Activated CD4-positive, alpha-beta memory T cell treated with anti-CD3 and anti-CD28 coated beads, Interleukin-2, amount 10 ng/mL, durations not matched to agents 7 days and 5 days (primary cell): Measurements from ENCODE around the gene COL16A1. TPM values are rescaled to one million over a fixed set of nuclear protein-coding genes. Genes with fewer than 3 reads are reported as not detected.

ENCODE experiments used
- CTCF ChIA-PET: fragments of 350-600 bp; sonication (Branson Sonifier 250); formaldehyde crosslinking; loops from one replicate; lab custom pipeline; 2021; ENCODE audit warnings: antibody characterized with exemption, inconsistent platforms; lab: Charles Lee
- POLR2A ChIA-PET: fragments of 350-600 bp; sonication (Branson Sonifier 250); formaldehyde crosslinking; loops from one replicate; lab custom pipeline; 2021; ENCODE audit warnings: antibody characterized with exemption; lab: Charles Lee
- DNase-seq: peaks from one replicate; pipeline ENCODE4 v3.0.0-alpha.2; 2020
- H3K27ac Mint-ChIP-seq: one replicate; pipeline ENCODE4 v1.8.0; 2021; ENCODE audit warnings: mild to moderate bottlenecking, mixed read lengths
- H3K27me3 Mint-ChIP-seq: one replicate; pipeline ENCODE4 v1.8.0; 2021; ENCODE audit warnings: mixed read lengths
- H3K36me3 Mint-ChIP-seq: one replicate; pipeline ENCODE4 v1.8.0; 2021; ENCODE audit warnings: low read depth, mixed read lengths
- H3K4me1 Mint-ChIP-seq: one replicate; pipeline ENCODE4 v1.8.0; 2021; ENCODE audit warnings: mixed read lengths
- H3K4me3 Mint-ChIP-seq: one replicate; pipeline ENCODE4 v1.8.0; 2021; ENCODE audit warnings: mild to moderate bottlenecking, mixed read lengths
- H3K9me3 Mint-ChIP-seq: one replicate; pipeline ENCODE4 v1.8.0; 2021; ENCODE audit warnings: mixed read lengths
- total RNA-seq, 2 experiments: library from RNA; stranded (reverse); gene quantifications; one replicate each; pipeline ENCODE4 v1.2.3, GENCODE V29; 2021

Gene COL16A1
- total RNA-seq, 2 experiments from 2014 or later, result not detected

GRCh38 chr1:31730336-31731048 lies 26.7 kb upstream of the COL16A1 start:
- Mint-ChIP-seq H3K9me3 (no peaks in the 10 kb centered on the region), H3K27ac (no peak overlapping the region), H3K27me3 (no peaks in the 10 kb centered on the region), H3K36me3 (no peaks in the 10 kb centered on the region), H3K4me3 (no peak overlapping the region), H3K4me1 (no peaks in the 10 kb centered on the region)
- no peak for DNase-seq
- ChIA-PET POLR2A (no interaction called here), CTCF (no interaction called here)

DNA sequence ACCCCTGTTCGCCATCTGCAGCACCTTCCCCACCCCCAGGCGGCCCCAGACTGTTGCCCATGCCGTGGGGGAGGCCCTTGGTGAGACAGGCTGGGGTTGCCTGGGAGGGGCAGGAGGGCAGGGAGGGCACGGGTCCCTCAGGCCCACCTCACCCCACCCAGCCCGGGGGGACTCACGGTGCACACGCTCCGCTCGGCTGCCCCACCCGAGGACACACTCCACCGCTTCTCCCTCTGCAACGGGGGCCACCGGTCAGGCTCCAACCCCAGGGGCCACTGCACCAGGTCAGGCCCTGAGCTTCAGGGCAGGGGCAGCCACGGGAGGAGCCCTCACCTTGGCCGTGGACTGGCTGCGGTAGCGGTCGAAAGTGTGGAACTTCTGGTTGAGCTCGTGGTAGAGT lies 24.0 kb upstream of the COL16A1 start:
- ChIA-PET CTCF (no interaction called here), POLR2A (no interaction called here)
- Mint-ChIP-seq H3K4me1 (no peaks in the 10 kb centered on the region), H3K9me3 (no peaks in the 10 kb centered on the region), H3K36me3 (no peaks in the 10 kb centered on the region), H3K4me3 (no peak overlapping the region), H3K27ac (no peak overlapping the region), H3K27me3 (no peaks in the 10 kb centered on the region)
- no peak for DNase-seq

DNA sequence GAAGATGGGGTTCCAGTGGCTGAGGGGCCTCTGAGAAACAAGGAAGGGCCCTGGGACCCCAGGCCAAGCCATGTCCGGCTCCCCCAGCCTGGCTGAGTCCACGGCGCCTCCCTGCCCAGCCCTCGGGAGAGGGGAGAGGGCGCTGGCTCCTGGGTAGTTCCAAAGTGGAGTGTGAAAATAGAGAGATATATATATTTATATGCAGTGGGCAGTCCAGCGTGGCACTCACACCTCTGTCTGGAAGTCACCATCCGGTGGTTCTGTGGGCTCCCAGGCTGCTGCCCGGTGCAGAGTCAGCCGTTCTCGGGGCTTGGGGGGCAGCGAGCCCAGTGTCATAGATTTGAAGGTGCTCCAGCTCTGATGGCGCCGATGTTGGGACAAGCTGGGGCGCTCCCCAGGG lies 23.4 kb upstream of the COL16A1 start:
- ChIA-PET CTCF (no interaction called here), POLR2A (no interaction called here)
- Mint-ChIP-seq H3K27me3 (peaks cover 4% of the 10 kb centered on the region), H3K36me3 (no peaks in the 10 kb centered on the region), H3K4me3 (no peak overlapping the region), H3K27ac (no peak overlapping the region), H3K4me1 (no peaks in the 10 kb centered on the region), H3K9me3 (no peaks in the 10 kb centered on the region)
- no peak for DNase-seq

DNA sequence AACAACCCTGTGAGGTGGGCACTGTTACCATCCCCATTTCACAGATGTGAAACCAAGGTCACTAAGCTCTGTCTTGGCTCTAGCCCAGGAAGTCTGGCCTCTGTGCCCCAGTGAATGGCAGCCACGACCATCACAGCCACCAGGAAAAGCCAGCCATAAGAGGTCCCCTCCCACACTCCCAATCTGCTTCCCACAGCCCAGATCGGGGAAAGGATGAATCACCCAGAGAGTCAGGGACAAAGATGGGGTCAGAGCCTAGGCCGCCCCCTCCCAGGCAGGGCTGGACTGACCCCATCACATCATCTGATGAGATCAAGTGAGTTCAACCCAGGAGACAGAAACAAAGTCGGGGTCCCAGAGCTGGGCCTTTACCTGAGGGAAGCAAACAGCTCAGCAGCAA lies 22.9 kb upstream of the COL16A1 start:
- Mint-ChIP-seq H3K27me3 (peaks cover 7% of the 10 kb centered on the region), H3K27ac (no peak overlapping the region), H3K4me1 (no peaks in the 10 kb centered on the region), H3K9me3 (no peaks in the 10 kb centered on the region), H3K36me3 (no peaks in the 10 kb centered on the region), H3K4me3 (no peak overlapping the region)
- POLR2A ChIA-PET, result no interaction called here
- CTCF ChIA-PET, result interaction anchor here (1.1 kb wide), 1 partner anchor 382 kb away, joined by 3 read pairs; no protein-coding TSS in a partner anchor
- DNase-seq, result no peak

GRCh38 chr1:31725777-31726535 lies 22.1 kb upstream of the COL16A1 start:
- H3K36me3 Mint-ChIP-seq, result no peaks in the 10 kb centered on the region
- ChIA-PET CTCF (interaction anchor here (1.1 kb wide), 1 partner anchor 383 kb away, joined by 3 read pairs; no protein-coding TSS in a partner anchor), POLR2A (no interaction called here)
- DNase-seq, result no peak
- H3K4me1 Mint-ChIP-seq, result no peaks in the 10 kb centered on the region
- no peaks in the 10 kb centered on the region for H3K9me3 Mint-ChIP-seq
- H3K27me3 Mint-ChIP-seq, result peaks cover 8% of the 10 kb centered on the region
- no peak overlapping the region for H3K27ac Mint-ChIP-seq
- H3K4me3 Mint-ChIP-seq, result no peak overlapping the region

GRCh38 chr1:31725134-31725533 lies 21.3 kb upstream of the COL16A1 start:
- CTCF ChIA-PET, result no interaction called here

GRCh38 chr1:31723828-31724359 lies 20.1 kb upstream of the COL16A1 start:
- H3K9me3 Mint-ChIP-seq, result no peaks in the 10 kb centered on the region
- no peaks in the 10 kb centered on the region for H3K4me1 Mint-ChIP-seq
- peaks cover 16% of the 10 kb centered on the region for H3K27me3 Mint-ChIP-seq
- no peak overlapping the region for H3K27ac Mint-ChIP-seq
- CTCF ChIA-PET, result no interaction called here
- POLR2A ChIA-PET, result no interaction called here
- no peaks in the 10 kb centered on the region for H3K36me3 Mint-ChIP-seq
- H3K4me3 Mint-ChIP-seq, result no peak overlapping the region
- DNase-seq, result peak; percentile 67

More at GRCh38 chr1:31725134-31725533, 21.3 kb upstream of the COL16A1 start:
- H3K4me3 Mint-ChIP-seq, result no peak overlapping the region
- DNase-seq, result no peak
- H3K27ac Mint-ChIP-seq, result no peak overlapping the region
- peaks cover 11% of the 10 kb centered on the region for H3K27me3 Mint-ChIP-seq
- POLR2A ChIA-PET, result no interaction called here
- H3K9me3 Mint-ChIP-seq, result no peaks in the 10 kb centered on the region
- no peaks in the 10 kb centered on the region for H3K4me1 Mint-ChIP-seq
- H3K36me3 Mint-ChIP-seq, result no peaks in the 10 kb centered on the region

- Mint-ChIP-seq H3K27ac (no peak overlapping the region), H3K27me3 (peaks cover 60% of the 10 kb centered on the region), H3K4me3 (no peak overlapping the region), H3K4me1 (peaks cover 13% of the 10 kb centered on the region), H3K9me3 (no peaks in the 10 kb centered on the region), H3K36me3 (no peaks in the 10 kb centered on the region)
- ChIA-PET POLR2A (no interaction called here), CTCF (no interaction called here)
- DNase-seq, result no peak
These were observed 14.6 kb upstream of the COL16A1 start for GRCh38 chr1:31718327-31718897.

DNA sequence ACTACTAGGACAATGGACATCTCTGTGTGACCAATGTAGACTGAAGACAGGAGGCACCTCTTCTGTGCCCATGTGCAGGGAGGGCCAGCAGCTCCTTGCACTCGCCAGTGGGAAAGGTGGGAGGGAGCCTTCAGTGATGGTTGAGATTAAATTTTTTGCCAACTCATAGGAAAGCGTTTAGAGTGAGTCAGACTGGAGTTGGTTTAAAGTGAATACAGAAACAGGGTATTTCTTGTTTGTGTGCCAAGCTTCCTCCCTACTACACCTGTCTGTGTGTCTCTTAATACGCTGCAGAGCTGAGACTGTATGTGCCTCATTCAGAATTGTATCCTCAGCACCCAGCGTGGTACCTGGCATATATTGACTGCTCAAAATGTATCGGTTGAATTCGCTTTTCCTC lies 13.5 kb upstream of the COL16A1 start:
- Mint-ChIP-seq H3K27ac (no peak overlapping the region), H3K4me3 (no peak overlapping the region), H3K27me3 (peaks cover 66% of the 10 kb centered on the region), H3K36me3 (no peaks in the 10 kb centered on the region), H3K9me3 (no peaks in the 10 kb centered on the region), H3K4me1 (peaks cover 13% of the 10 kb centered on the region)
- ChIA-PET CTCF (interaction anchor here (1.1 to 3.0 kb wide), 3 partner anchors 12 to 72 kb away, joined by 3 to 13 read pairs (median 6); no protein-coding TSS in a partner anchor), POLR2A (no interaction called here)
- no peak for DNase-seq

- ChIA-PET CTCF (interaction anchor here (1.0 to 3.0 kb wide), 3 partner anchors 11 to 73 kb away, joined by 4 to 13 read pairs (median 6); no protein-coding TSS in a partner anchor), POLR2A (no interaction called here)
- no peak for DNase-seq
- H3K27me3 Mint-ChIP-seq, result peaks cover 70% of the 10 kb centered on the region
- no peak overlapping the region for H3K27ac Mint-ChIP-seq
- peaks cover 13% of the 10 kb centered on the region for H3K4me1 Mint-ChIP-seq
- no peaks in the 10 kb centered on the region for H3K9me3 Mint-ChIP-seq
- H3K36me3 Mint-ChIP-seq, result no peaks in the 10 kb centered on the region
- H3K4me3 Mint-ChIP-seq, result no peak overlapping the region
These were observed 12.0 kb upstream of the COL16A1 start for GRCh38 chr1:31715873-31716220.

DNA sequence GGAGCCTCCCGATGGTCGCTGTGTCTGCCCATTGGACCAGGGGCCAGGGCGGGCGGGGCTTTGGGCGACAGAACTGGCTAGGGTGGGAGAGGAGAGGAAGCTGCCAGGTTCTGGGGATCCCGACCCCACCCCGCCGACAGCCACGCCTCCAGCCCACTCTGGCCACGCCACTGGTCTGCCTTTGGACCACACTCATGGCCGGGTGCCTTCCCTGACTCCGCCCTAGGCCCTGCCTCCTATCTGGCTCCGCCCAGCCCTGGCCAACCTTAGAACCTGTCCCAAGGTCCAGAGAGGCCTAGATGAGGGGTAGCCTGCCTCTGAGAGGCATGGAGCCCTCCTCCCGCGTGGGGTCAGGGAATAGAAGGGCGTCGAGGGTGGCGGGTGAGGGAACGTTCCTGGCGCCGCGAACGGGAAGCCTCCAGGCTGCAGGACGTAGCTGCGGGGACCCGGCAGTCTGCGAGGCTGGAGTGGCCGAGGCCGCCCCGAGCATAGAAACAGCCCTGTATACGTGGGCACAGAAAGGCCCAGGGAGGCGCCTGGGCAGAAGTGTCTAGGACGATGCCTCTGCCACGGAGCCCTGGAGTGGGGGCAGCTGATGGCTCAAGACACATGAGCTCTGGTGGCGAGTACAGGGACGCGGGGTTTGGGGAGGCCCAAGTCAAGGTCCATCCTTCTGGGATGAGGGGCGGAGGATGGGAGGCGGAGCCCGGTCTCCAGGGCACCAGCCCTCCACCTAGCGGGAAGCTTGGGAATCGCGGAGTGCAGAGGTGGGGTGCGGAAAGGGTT lies 11.5 kb upstream of the COL16A1 start:
- DNase-seq, result peak; percentile 25
- Mint-ChIP-seq H3K27me3 (peaks cover 69% of the 10 kb centered on the region), H3K9me3 (no peaks in the 10 kb centered on the region), H3K4me3 (peak overlapping the region; percentile 57), H3K36me3 (no peaks in the 10 kb centered on the region), H3K27ac (no peak overlapping the region), H3K4me1 (peaks cover 13% of the 10 kb centered on the region)
- ChIA-PET CTCF (interaction anchor here (1.0 to 3.0 kb wide), 3 partner anchors 10 to 74 kb away, joined by 4 to 13 read pairs (median 6); no protein-coding TSS in a partner anchor), POLR2A (no interaction called here)

GRCh38 chr1:31714442-31715086 lies 10.7 kb upstream of the COL16A1 start:
- no peak overlapping the region for H3K27ac Mint-ChIP-seq
- peaks cover 69% of the 10 kb centered on the region for H3K27me3 Mint-ChIP-seq
- no peaks in the 10 kb centered on the region for H3K9me3 Mint-ChIP-seq
- no peaks in the 10 kb centered on the region for H3K36me3 Mint-ChIP-seq
- H3K4me3 Mint-ChIP-seq, result peak overlapping the region; percentile 25
- ChIA-PET CTCF (interaction anchor here (0.7 to 3.7 kb wide), 4 partner anchors 31 to 1578 kb away, joined by 3 to 24 read pairs (median 6); no protein-coding TSS in a partner anchor), POLR2A (no interaction called here)
- DNase-seq, result peak; percentile 34
- H3K4me1 Mint-ChIP-seq, result peaks cover 13% of the 10 kb centered on the region
